Middle frontal gyrus (tissue), 1 donor: ENCODE data around the gene MRGPRE.

Source experiments
- DNase-seq: peaks from one replicate; pipeline ENCODE4 v3.0.0-alpha.2; 2015; ENCODE audit warnings: low spot score; ENCODE audit errors: extremely low spot score

Gene MRGPRE

DNA sequence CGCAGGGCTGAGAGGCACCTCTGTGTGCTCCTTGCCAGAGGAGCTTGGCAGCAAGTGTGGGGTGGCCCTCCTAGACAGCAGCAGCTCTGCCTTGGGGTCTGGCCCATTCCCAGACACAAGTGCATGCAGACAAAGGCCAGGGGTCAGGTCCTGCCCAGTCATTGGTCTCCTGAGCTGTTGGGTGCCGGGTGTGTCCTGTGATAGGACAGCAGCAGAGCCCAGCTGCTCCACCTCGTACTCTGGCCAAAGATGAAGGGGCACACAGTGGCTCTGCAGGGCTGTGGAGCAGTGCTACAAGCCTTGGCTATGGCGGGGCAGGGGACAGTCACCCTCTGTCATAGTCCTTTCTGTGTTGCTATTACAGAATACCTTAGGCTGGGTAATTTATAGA is 49.8 kb downstream of the MRGPRE start:
- no peak for DNase-seq

DNA sequence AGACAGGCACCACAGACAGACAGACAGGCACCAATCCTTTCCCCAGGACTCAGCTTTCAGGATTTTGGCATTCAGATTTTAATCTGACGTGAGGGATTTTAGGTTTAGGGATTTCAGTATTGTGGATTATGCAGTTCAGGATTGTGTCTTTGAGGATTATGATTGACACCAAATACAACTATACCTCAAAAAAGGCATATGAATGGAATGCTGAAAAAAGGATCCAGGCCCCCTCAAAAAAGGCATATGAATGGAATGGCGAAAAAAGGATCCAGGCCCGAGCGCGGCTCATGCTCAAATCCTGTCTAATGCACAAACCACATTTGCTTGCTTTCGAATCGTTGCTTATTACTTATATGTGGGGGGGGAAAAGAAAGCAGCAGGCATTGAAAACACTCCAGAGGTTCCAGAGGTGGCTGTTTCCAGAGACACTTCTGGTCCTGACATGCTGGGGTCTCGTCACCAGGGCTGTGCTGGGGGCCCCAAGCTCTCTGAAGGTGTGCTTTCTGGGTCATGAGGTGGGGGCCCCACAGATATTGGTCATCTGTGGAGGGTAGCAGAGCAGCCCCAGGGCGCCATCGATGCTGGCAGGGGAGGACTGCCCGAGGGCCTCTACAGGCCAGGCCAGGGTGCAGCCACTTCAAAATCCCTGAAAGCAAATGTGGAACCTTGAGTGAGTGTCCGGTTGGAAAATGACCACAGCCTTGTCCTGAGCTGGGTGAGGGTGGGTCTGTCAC is 50.3 kb downstream of the MRGPRE start:
- DNase-seq = no peak

DNA sequence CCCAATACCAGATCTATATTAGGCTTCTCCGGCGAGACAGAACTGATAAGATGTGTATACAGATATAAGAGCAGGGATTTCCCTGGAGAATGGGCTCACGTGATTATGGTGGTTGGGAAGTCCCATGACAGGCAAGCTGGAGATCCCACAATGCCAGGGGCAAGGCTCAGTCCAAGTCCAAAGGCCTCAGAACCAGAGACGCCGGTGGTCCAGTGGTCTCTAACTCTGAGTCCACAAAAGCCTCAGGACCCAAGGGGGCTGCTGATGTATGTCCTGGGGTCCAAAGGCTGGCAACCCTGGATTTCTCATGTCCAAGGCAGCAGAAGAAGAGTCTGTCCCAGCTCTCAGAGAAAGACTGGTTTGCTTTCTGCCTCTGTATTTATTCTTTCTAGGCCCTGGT is 51.3 kb downstream of the MRGPRE start:
- no peak for DNase-seq

DNA sequence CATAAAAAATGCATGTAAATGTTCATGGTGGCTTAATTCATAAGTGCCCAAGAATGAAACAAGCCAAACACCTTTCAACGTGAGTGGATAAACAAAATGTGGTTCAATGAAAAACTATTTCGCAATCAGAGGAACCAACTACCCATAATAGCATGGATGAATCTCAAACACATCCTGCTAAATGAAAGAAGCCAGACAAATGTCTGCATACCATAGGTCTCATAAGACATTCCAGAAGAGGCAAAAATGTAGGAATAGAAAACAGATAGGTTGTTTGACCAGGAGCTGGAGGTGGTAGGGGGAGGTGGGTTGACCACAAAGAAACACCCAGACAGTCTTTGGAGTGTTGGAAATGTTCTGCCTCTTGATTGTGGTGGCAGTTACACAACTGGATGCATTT is 53.9 kb downstream of the MRGPRE start:
- DNase-seq = no peak

DNA sequence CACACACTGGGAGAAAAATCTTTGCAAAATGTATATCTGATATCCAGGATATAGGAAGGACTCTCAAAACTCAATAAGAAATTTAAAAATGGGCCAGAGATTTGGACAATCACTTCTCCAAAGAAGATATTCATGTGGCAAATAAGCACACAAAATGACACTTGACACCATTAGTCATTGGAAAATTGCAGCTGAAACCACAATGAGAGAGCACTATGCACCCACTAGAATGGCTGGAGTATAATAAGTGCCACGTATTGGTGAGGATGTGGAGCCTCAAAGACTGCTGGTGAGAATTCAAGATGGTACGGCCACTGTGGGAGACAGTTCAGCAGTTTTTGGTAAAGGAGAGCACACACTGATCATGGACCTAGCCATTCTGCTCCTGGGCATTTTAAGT is 54.3 kb downstream of the MRGPRE start:
- no peak for DNase-seq
